AG04450 (cell line): ENCODE results near the gene KIF17. TPM values are rescaled to one million over a fixed set of nuclear protein-coding genes. Genes with fewer than 3 reads are reported as not detected.

ENCODE experiments used
- CTCF ChIA-PET: fragments of 300-600, 350-600 bp; formaldehyde crosslinking; extraction: SDS; loops from one replicate; lab custom pipeline; 2022; ENCODE audit warnings: antibody characterized with exemption, inconsistent platforms; lab: Charles Lee
- POLR2A ChIA-PET: fragments of 350-600 bp; formaldehyde crosslinking; extraction: SDS; loops from one replicate; lab custom pipeline; 2021; ENCODE audit warnings: antibody characterized with exemption, inconsistent platforms; lab: Yijun Ruan, JAX
- DNase-seq: peaks from one replicate; pipeline ENCODE4 v3.0.0-alpha.2; 2011; ENCODE audit warnings: low read depth, low spot score
- H3K27ac ChIP-seq: one replicate; pipeline ENCODE4 v1.5.1; 2012; ENCODE audit warnings: low read depth, low read length, control low read depth
- H3K27me3 ChIP-seq: one replicate; pipeline ENCODE4 v1.6.0; 2012; ENCODE audit warnings: low read length; ENCODE audit not compliant: control insufficient read depth, insufficient read depth
- H3K4me3 ChIP-seq: 2 replicates; pipeline ENCODE4 v1.5.1; 2011; ENCODE audit warnings: mild to moderate bottlenecking, low read depth, low read length, control low read depth
- H3K9me3 ChIP-seq: 2 replicates; pipeline ENCODE4 v1.5.1; 2012; ENCODE audit warnings: low read length; ENCODE audit not compliant: control insufficient read depth, insufficient read depth
- polyA plus RNA-seq: library from polyadenylated mRNA; depleted of rRNA; stranded (reverse); fragments of >200 nt; gene quantifications from 2 replicates; pipeline ENCODE4 v1.2.3, GENCODE V29; 2011
- TF ChIP-seq, protein P1 (sequence below): IDR thresholded peaks from 2 replicates; pipeline ENCODE4 v1.5.1; 2011; ENCODE audit warnings: low read depth, low read length, control low read depth, inconsistent platforms

Gene KIF17
- polyA plus RNA-seq, 1 experiment: 2.8 TPM

DNA sequence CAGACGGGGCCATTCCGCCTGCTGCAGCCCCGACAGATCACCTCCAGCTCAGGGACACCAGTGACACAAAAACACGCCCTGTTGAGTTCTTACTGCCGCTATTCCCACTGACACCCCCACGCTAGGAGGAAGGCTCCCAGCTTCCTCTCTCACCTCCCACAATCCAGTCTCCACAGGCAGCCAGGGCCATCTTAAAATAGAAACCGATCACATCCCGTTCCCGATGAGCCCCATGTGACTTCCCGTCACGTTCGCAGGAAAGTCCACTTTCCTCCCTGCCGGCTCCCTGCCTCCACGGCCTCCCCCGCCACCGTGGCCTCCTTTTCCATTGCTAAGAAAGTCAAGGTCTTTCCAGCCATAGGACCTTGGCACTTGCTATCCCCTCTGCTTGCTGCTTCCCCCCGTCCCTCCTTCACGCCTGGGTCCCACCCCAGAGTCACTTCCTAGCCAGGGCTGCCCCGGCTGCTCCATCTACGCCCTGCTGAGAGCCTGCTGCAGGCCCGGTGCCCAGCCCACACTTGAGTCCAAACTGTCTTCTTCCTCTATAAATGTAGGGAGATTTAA, 32.6 kb downstream of the KIF17 start:
- ChIA-PET CTCF (interaction anchor here (1.4 kb wide), 1 partner anchor 12 kb away, joined by 4 read pairs; no protein-coding TSS in a partner anchor), POLR2A (no interaction called here)
- no peak overlapping the region for H3K27ac ChIP-seq
- TF ChIP-seq, protein P1, sequence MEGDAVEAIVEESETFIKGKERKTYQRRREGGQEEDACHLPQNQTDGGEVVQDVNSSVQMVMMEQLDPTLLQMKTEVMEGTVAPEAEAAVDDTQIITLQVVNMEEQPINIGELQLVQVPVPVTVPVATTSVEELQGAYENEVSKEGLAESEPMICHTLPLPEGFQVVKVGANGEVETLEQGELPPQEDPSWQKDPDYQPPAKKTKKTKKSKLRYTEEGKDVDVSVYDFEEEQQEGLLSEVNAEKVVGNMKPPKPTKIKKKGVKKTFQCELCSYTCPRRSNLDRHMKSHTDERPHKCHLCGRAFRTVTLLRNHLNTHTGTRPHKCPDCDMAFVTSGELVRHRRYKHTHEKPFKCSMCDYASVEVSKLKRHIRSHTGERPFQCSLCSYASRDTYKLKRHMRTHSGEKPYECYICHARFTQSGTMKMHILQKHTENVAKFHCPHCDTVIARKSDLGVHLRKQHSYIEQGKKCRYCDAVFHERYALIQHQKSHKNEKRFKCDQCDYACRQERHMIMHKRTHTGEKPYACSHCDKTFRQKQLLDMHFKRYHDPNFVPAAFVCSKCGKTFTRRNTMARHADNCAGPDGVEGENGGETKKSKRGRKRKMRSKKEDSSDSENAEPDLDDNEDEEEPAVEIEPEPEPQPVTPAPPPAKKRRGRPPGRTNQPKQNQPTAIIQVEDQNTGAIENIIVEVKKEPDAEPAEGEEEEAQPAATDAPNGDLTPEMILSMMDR: no peak
- H3K4me3 ChIP-seq: no peak overlapping the region
- no peaks in the 10 kb centered on the region for H3K9me3 ChIP-seq
- no peak for DNase-seq
- no peaks in the 10 kb centered on the region for H3K27me3 ChIP-seq

DNA sequence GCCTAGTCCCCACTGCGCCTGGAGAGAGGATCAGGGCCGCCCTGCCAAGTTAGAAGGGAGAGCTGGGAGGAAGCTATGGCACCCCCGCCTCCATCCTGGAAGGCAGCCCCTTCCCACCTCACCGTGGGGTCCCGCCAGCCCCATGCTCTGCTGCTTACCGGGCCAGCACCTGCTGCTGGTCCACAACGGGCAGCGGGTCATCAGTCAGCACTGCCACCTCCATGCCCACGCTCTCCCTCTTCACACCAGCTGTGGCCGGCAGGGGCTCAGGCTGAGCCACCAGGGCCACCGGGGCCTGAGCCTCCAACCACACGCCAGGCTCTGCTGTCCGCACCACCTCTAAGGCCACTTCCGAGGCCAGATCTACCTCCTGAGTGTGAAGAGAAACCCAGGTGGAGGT, 33.2 kb downstream of the KIF17 start:
- no peak for DNase-seq
- Histone ChIP-seq H3K27me3 (no peaks in the 10 kb centered on the region), H3K4me3 (no peak overlapping the region), H3K9me3 (no peaks in the 10 kb centered on the region), H3K27ac (no peak overlapping the region)
- POLR2A ChIA-PET: no interaction called here
- CTCF ChIA-PET: interaction anchor here (1.4 kb wide), 1 partner anchor 12 kb away, joined by 4 read pairs; no protein-coding TSS in a partner anchor
- TF ChIP-seq, protein P1: no peak

DNA sequence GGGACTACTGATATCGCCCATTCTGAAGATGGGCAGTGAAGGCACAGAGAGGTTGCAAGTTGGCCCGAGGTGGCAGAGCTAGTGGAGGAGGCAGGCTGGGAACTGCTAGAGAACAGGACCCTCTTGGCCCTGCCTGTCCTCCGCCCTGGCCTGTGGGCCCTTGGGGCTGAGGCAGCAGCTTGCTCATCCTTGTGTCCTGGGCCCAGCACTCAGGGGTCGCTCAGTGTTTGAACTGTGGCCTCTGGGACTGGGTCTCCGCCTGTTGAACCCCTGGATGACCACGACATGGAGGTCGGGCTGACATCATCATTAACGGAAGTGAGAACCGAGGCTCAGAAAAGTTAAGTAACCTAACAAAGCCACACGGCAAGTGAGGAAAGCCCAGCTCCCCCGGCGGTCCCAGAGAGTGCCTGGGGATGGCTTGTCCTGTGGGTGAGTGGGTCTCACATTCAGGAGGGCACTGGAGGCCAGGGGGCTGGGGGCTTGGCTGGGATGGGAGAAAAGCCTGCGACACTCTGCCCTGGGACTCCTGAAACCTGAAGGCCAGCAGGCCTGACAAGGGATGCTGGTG, 33.7 kb downstream of the KIF17 start:
- no peaks in the 10 kb centered on the region for H3K9me3 ChIP-seq

DNA sequence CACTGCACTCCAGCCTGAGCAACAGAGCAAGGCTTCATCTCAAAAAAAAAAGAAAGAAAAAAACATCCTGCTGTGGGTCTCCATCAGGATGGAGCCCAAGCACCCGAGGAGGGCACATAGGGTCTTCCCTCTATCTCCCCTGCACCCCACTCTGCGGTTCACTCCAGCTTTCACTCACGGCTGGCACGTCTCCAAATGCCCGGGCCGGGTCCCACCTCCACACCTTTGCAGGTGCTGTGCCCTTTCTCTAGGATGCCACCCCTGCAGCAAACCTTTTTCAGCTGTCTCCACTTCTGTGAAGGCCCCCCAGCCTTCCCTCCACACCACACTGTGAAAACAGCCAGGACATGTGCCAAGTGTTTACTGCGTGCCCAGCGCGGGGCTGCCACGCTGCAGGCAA, 34.2 kb downstream of the KIF17 start:
- H3K27me3 ChIP-seq: no peaks in the 10 kb centered on the region
- H3K4me3 ChIP-seq: no peak overlapping the region
- CTCF ChIA-PET: interaction anchor here (0.7 to 1.1 kb wide), 2 partner anchors 13 to 23 kb away, joined by 3 to 6 read pairs; no protein-coding TSS in a partner anchor
- POLR2A ChIA-PET: no interaction called here
- no peak for DNase-seq
- H3K27ac ChIP-seq: no peak overlapping the region
- TF ChIP-seq, protein P1: no peak
- no peaks in the 10 kb centered on the region for H3K9me3 ChIP-seq

More for the DNA sequence above, 33.7 kb downstream of the KIF17 start:
- ChIA-PET CTCF (interaction anchor here (0.7 to 1.4 kb wide), 3 partner anchors 13 to 23 kb away, joined by 3 to 6 read pairs (median 4); no protein-coding TSS in a partner anchor), POLR2A (no interaction called here)
- Histone ChIP-seq H3K4me3 (no peak overlapping the region), H3K27ac (no peak overlapping the region), H3K27me3 (no peaks in the 10 kb centered on the region)
- TF ChIP-seq, protein P1: no peak
- no peak for DNase-seq

DNA sequence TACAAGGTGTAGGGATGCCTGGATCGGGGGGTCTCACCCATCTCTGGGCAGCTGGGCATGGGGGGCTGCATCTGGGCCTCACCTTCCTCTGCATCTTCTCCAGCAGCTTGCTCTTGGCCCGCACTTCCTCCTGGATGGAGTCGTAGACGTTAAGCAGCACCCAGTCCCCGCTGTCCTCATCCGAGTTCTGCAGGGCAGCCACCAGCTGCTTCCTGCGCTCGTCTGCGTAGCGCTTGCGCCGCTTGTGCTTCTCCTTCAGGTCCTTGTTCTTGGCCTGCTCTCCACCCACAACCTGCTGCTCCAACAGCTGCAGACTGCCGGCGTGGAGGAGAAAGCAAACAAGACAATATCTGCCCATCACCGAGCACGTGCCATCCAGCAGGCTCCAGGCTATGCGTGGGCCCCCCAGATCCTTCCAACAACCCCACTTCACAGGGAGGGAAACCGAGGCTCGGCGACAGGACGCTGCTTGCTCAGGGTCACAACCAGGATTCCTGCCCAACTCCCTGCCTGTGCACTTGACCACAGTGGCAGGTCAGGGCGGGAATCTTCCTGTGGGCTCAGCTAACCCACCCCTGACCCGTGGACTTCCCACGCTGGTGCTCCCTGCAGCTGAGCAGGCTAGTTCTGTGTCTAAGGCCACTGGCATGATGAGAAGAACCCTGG, 35.1 kb downstream of the KIF17 start:
- Histone ChIP-seq H3K27me3 (no peaks in the 10 kb centered on the region), H3K27ac (no peak overlapping the region), H3K4me3 (no peak overlapping the region), H3K9me3 (no peaks in the 10 kb centered on the region)
- TF ChIP-seq, protein P1: no peak
- ChIA-PET CTCF (no interaction called here), POLR2A (no interaction called here)
- DNase-seq: no peak
